Stimulated activated CD4-positive, alpha-beta T cell treated with anti-CD3 and anti-CD28 coated beads, Interleukin-1b, Interleukin-23, amount 100 ng/mL, for 24 hours (primary cell): ENCODE measurements around the gene IL21.
"Not testable (repeated sequence)": the region's sequence is repeated elsewhere in the genome, so short reads cannot be mapped to it uniquely, and the experiment has no call there.

ENCODE experiments used
- DNase-seq, 4 experiments: peaks; one replicate each; pipeline ENCODE4 v3.0.0-alpha.2; 2020; ENCODE audit warnings: low read depth in 4 of 4, low spot score in 1 of 4

IL21 gene

DNA sequence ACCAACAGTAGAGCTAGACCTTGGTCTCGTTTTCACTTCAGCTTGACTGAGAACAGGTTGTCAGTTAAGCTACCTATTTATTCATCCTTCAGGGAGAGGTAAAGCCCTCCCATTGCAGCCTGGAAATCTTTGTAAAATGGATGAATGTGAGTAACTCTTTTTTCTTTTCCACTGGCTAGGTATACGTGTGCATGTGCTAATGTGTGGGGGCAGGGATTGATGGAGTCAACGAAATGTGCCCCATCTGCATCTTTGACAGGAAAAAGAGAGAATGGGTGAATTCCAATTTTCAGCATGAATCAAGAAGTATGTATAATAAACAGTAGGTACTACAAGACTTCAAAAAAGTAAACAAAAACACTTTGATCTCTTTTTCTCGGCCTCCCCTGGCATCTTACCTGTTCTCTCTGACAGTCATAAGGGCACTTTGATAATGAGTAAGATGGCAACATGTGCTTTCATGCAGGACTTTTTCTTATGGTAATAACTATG lies at the start of gene IL21:
IL21 (minus strand) TSS at position 51 of the 492 bp plus-strand sequence. CDS start 55 bp downstream, outside the sequence.
- DNase-seq: no peak

DNA sequence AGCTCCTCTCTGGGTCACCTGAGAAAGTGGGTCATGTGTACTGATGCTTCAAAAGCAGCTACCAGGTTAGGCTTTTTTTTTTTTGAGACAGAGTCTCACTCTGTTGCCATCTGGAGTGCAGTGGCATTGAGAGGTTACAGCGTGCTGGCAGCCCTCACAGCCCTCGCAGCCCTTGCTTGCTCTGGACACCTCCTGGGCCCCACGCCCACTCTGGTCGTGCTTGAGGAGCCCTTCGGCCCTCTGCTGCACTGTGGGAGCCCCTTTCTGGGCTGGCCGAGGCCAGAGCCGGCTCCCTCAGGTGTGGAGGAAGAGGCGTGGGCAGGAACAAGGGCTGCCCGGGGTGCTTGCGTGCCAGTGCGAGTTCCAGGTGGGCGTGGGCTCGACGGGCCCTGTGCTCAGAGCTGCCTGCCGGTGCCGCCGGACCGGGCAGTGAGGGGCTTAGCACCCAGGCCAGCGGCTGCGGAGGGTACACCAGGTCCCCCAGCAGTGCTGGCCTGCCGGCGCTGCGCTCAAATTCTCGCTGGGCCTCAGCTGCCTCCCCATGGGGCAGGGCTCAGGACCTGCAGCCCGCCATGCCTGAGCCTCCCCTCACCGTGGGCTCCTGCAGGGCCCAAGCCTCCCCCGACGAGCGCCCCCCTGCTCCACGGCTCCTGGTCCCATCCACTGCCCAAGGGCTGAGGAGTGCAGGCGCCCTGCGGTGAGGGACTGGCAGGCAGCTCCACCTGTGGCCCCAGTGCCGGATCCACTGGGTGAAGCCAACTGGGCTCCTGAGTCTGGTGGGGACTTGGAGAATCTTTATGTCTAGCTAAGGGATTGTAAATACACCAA lies 49.3 kb upstream of the IL21 start:
- no peak for DNase-seq

DNA sequence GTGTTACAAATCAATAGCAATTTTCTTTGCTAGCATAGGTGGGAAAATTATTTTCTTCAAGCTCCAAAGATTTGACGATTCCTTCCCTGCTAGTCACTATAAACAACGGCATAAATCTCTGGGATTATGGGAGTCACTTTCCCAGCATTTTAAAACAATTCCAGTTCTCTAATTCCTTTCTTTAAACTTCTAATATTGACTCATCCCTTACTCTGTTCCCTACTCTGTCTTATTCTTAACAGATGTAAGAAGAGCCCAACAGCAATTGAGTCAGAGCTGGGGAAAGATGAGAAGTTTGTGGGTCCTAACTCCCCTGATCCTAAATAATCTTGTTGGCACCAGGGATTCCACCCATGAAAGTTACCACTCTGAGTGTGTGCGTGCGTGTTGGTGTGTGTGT lies 47.4 kb upstream of the IL21 start:
- no peak for DNase-seq

DNA sequence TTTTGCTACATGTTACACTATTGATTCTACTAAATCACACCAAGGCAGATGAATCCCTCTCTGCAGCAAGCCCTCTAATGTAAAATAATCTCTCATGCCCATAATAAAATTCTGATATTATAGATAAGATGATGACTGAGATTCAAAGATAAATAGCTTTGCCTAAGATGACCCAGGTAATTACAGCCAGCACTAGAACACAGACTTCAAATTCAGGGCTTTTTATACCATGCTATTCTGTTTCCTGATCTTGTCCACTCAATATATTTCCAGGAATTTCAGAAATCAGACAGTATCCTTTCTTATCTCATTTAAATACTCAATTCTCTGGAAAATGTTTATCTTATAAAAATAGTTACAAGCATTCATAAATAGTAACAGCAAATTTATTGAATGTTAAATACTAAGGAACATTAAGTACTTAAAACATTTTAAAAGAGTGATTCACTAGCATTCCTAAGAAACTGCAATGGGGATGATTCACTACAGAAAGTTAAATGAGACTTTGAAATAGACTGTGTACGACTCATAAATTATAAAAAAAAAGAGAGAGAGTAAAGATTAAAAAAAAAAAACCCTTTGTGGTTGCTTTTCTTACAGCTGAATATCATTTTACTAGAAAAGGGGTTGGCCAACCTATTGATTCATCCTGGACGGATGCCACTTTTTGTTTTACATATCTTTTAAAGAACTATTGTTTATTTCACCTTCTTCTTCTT lies 45.8 kb upstream of the IL21 start:
- no peak for DNase-seq

DNA sequence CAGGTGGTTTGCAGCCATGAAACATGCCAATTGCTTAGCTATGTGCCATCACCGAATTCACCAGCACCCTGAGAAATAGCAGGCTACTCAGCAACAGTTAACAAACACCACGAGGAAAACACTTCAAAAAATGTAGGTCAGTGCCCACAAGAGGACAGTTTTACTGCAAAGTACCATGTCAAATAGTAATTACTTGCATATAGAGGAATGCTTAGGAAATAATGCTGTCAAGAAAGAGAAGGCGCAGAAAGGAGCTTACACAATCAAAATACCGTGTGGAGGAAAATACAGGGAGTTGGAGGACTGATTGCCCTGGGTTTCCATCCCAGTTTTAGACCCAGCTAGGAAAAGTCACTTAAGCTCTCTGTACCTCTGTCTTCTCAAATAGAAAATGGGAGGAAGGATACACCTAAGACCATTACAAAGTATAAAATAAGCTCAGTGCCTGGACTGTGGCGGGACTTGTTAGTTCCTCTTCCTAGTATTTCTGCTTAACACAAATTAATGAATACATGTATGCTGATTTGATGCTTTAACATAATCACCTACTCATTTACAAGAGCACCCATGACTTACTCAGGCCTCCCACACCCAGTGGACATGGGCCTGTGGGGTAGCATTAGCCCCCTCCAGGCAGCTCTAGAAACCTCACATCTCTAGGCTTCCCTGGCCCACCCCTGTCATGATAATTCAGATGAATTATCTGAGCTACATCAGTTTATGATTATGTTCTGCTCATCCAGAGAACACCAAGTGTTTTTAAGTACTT lies 44.5 kb upstream of the IL21 start:
- DNase-seq: no peak

DNA sequence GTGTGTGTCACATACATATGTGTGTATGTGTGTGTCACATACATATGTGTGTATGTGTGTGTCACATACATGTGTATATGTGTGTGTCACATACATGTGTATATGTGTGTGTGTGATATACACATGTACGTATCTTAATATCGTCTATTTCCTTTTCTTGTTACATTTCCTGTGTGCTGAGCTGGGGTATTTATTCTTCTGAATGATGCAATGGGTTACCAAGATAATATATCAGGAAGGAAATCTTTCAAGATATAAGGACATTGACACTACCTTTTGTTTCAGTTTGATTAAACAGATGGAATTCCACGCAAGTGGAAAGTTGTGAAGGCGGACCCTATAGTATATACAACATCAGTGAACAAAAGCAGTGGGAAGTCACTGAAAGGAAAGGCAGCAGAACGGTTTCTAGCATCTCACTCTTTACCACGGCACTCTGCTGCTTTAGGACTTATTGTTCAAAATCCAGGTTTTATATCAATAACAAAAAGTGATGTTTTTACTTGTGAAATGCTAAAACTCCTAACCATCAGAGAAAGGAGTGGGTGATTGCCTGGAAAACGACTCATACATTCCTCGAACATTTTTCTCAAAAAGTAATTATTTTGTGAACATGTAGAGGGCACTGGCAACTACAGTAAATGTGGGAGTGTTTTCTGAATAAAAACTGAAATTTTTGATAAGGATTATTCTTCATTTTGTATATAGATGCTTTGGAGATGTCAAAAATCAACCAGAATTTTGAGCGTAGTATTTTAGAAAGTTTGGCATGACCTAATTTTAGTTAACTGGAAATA lies 43.1 kb upstream of the IL21 start:
- no peak for DNase-seq

DNA sequence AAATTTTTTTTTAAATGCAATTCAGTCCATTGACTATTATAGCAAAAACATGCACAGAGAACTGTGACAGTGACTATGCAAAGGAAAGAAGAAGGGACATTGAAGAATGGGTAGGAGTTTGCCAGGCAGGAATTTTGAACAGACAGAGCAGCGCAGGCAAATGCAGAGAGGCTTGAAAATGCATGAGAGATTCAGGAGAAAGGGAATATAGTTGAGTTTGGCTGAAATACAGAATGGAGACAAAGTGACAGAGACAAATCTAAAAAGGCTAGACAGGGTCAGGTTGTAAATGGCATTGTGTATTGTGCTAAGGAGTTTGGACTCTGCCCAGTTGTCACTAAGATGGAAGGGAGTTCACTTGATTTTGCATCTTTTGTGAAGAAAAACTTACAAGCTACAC lies 42.4 kb upstream of the IL21 start:
- no peak for DNase-seq

DNA sequence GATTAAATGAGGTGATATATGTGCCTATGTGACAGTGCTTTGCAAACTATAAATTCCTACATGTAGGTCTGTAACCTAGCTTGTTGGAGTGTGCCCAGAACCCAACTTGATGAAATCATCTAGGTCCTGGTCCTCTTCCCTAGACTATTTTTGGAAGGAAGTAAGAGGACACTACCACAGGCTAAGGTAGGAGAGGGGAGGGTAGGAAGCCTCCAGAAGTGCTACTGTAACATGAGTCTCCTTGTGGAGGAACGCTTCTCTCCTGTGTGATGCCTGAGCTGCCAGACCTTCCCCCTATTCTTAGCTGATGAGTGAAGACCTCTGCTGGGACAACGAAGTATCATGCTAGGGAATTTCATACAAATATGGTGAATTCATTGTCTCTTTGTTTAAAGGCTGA lies 41.8 kb upstream of the IL21 start:
- DNase-seq: no peak

DNA sequence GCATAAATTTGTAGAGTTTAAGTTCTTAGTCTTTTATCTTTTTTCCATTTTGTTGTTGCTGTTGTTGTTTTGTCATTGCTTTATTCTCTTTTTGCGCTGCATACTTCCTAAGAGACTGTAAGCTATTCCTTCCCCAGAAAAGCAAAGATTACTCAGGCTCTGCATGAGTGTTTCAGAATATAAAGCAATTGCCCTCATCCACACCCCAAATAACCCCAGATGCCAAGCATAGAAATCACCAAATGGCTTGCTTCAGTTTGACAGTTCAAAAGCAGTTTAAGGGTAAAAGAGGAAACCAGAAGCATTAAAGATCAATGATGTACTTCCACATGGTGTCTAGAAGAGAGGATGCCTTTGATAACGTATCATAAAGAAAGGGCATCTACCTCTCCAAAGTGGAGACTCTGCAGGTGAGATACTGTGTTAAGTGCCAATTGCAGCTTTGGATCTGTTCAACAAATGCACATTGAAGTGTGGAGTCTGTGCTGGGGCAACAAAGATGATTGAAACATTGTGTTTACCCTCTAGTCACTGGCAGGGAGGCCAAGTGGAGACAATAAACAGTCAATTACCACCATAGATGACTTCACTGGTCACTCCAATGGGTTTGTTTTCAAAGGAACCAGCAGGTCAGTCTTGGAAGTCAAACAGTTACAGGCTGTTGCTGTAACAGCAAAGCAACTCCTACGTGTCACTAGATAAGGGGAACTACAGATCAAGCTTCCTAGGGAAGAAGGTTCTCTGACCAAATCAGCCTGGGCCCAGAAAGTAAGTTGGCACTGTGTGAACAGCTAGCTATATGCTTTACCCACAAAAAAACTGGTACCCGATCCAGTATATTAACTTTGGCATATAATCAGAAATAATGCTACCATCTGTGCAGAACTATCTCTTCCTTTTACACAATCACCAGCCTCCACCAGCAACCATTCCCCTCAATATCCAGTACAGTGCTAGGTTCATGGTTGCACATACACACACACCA lies 40.6 kb upstream of the IL21 start:
- DNase-seq: no peak

DNA sequence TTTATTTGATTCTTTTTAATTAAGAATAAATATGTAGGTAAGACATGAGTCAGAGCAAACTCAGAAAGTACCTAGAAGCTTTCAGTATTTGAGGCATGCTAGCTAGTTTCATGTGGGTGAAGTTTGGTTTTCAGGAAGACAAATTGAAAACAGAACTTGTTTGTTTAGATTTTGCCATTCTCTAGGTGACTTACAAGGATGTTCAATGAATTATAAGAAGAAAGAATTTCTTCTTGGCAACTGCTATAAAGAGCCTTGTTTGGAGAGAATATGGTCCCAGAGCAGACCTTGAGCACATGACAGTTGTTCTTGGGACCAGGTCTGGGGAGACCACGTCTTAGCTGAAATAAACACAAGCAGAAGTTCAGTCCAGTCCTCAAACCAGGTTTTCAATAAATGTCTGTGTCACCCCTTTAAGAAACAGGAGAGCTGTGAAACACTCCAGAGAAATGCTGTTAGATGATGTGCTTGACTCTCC lies 38.0 kb upstream of the IL21 start:
- no peak for DNase-seq

DNA sequence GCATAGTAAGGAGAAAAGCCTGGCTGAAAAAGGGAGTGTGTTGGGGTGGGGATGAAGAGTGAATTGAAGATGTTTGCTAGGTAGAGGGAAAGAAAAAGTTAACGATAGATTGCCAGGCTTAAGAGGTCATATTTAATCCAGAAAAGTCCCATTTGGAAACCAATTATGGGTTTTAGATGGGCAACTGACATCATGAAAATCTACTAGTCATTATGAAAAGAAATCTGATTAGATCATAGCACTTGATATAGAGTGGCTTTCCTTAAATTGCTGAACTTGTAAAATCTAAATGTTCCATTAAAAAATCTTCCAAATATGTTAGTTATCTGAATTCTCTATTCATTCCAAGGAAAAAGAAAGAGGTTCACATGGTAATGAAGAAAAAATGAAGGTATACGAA lies 37.5 kb upstream of the IL21 start:
- DNase-seq: no peak

DNA sequence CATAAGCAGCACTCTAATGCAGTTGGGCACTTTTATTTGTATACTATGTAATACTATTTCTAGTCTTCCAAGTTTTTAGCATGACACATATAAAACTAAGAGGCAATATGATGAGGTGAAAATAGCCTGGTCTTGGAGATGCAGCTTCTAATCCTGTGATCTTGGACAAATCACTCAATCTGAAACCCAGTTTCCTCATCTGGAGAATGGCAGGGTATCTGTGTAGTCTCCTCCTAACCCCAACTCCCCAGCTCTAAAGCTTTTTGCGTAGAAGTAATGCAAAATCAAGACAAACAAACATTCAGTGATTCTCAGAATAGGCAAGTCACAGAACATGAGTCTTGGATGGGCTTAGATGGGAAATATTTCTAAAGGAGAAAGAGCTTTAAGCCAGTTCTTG lies 36.7 kb upstream of the IL21 start:
- DNase-seq: no peak

DNA sequence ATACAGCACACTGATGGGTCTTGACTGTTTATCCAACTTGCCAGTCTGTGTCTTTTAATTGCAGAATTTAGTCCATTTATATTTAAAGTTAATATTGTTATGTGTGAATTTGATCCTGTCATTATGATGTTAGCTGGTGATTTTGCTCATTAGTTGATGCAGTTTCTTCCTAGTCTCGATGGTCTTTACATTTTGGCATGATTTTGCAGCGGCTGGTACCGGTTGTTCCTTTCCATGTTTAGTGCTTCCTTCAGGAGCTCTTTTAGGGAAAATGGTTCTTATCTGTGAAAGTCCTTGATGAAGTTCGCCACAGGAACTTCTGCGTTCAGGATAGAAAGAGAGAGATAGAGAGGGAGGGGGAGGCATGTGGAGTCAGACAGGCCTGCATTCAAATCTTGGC lies 35.7 kb upstream of the IL21 start:
- DNase-seq: not testable (repeated sequence)

DNA sequence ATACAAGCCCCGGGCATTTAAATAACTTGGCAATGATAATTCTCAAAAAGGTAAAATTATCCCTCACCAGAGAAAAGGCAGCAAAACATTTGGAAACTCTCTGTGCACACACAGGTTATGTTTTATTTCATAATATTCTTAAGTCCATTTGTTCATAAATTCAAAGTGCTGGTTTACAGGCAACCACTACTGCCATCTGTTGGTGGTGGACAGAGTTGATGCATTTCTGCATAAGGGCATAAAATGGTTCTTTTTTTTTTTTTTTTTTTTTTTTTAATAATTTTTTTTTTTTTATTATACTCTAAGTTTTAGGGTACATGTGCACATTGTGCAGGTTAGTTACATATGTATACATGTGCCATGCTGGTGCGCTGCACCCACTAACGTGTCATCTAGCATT lies 31.5 kb upstream of the IL21 start:
- peak in 3 of 4 experiments; percentile 32 to 39 (median 37) for DNase-seq

DNA sequence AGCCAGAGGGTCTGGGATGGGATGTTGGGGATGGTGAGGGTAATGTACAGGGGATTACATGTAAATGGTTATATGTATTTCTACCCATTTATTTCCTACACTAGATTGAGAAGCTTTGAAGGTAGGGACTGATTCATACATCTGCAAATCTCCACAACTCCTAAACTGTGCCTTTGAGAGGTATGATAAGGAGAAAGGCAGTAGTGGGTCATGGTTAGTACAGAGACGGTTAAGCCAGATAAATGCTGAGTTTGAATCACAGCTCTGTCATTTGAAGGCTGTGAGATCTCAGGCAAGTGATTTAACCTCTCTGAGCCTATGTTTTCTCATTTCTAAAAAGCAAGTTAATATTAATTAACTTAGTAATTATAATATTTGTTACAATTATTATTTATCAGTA lies 29.3 kb upstream of the IL21 start:
- no peak for DNase-seq

DNA sequence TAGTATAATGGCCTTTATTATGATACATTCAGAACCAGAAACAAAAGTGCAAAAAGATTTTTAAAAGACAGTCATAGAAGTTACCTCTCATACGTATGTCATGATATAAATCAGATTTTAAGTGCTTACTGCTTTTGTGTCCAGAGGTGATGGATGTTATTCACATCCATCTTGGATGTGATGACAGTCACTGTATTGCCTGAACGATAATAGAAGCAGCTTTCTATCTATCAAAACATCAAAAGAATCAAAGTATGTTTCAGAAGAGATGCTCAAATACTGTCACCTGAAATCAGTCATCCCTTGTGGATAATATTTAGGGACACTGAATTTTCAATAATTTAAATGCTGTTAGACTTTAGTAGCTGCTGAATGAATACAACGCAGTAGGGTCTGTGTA lies 26.8 kb upstream of the IL21 start:
- no peak for DNase-seq

DNA sequence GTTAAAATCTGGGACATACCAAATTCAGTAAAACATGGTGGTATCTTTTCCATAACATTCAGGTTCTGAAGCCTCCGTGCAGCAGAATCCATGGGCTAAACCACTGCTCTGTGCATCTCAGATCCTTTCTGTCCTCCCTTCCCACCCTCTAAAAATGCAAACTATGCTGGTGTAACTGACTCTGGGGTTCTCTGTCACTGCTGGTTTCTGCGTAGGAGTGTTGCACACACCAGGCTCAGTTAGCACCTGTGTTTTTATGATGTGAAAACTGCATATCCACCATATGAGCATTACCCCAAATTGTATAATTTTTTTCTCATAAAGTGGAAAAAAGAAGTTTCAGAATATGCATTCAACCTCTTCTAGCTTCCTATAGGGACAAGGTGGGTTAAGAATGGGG lies 22.4 kb upstream of the IL21 start:
- DNase-seq: no peak

DNA sequence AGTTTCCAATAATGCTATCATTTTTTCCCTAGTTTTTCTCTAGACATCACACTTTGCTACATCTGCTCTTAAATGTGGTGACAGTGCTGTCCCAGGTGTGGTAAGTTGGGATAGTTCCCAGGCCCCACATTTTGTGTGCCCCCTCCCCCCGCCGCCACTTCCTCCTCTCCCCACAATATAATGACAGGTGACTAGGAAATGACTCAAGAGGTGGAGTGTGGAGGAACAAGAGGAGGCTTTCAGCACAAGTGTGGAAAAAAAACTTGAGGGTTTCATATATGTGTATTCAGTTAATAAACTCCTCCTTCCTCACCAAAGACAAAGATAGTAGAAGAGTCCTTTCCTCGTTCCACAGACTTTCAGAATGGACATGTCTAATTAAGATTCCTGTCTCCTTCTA lies 18.3 kb upstream of the IL21 start:
- DNase-seq: no peak

DNA sequence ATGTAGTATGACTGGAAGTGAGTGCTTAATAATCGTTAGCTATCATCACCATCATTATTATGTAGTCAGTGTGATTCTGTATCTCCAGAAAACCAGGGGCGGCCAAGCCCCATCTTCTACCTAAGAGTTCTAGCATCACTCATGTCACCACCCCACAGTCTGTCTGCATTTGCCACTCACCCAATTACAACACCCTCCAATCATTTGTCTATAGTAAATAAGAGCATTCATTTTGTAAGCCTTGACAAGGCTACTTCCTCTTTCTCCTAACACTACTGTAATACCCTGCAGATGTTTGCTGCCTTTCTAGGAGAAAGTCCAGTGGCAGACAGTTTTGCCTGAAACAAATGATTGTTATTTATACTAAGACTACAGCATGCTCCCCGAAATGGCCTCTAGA lies 15.8 kb upstream of the IL21 start:
- DNase-seq: no peak

DNA sequence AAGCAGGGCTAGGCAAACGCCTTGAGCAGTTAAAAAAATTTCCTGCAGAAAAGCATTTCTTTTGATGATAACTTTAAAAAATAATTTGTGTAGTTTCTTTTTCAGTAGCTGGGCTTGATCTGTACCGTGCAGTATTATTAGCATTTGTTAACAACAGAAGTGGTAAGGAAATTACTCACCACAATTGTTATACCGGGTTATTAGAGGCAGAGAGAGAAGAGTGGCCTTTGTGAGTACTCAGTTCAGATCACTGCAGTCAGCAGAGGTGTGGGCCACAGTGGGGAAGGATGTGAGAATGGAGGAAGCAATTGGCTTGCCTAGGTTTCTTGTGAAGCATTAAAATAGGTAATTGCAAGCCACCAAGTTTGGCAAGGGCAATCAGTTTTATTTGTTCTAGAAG lies 14.3 kb upstream of the IL21 start:
- no peak for DNase-seq
